HG02588 (cell line): ENCODE measurements around the gene NPAS4.
"Not testable (repeated sequence)": the region's sequence is repeated elsewhere in the genome, so short reads cannot be mapped to it uniquely, and the experiment has no call there.

Source experiments
- ATAC-seq: cut with Tn5 transposase; IDR thresholded peaks from one replicate; pipeline ENCODE4 v1.9.1; 2021; ENCODE audit warnings: mild to moderate bottlenecking, moderate library complexity; ENCODE audit not compliant: unreplicated experiment

The NPAS4 gene

GRCh38 chr11:66420671-66421476, at the start of gene NPAS4:
Gene NPAS4, plus strand, starts transcription at chr11:66421035. Its CDS starts 145 bp downstream, at chr11:66421180.
- no peak for ATAC-seq

- peak; percentile 64 for ATAC-seq
Measured at GRCh38 chr11:66371627-66372415, 49.0 kb upstream of the NPAS4 start, which contains the start of gene SLC29A2. Gene SLC29A2, minus strand, starts transcription at chr11:66371760. Its CDS starts 169 bp downstream, at chr11:66371591.

- ATAC-seq = no peak
Measured at GRCh38 chr11:66373265-66373664, 47.6 kb upstream of the NPAS4 start.

- ATAC-seq = not testable (repeated sequence)
Measured at GRCh38 chr11:66373690-66374287, 47.0 kb upstream of the NPAS4 start.

- ATAC-seq = not testable (repeated sequence)
Measured at GRCh38 chr11:66380264-66380663, 40.6 kb upstream of the NPAS4 start.

- not testable (repeated sequence) for ATAC-seq
Measured at GRCh38 chr11:66384316-66384715, 36.5 kb upstream of the NPAS4 start.

- no peak for ATAC-seq
Measured at GRCh38 chr11:66386171-66387069, 34.4 kb upstream of the NPAS4 start.

GRCh38 chr11:66388780-66389386, 32.0 kb upstream of the NPAS4 start:
- ATAC-seq = no peak

GRCh38 chr11:66391322-66391721, 29.5 kb upstream of the NPAS4 start:
- no peak for ATAC-seq

GRCh38 chr11:66393954-66394353, 26.9 kb upstream of the NPAS4 start:
- ATAC-seq = no peak

GRCh38 chr11:66407651-66408050, 13.2 kb upstream of the NPAS4 start:
- ATAC-seq = no peak

GRCh38 chr11:66408488-66409214, 12.2 kb upstream of the NPAS4 start:
- ATAC-seq = peak; percentile 51

GRCh38 chr11:66409226-66409625, 11.6 kb upstream of the NPAS4 start:
- ATAC-seq = no peak

GRCh38 chr11:66410191-66410590, 10.6 kb upstream of the NPAS4 start:
- ATAC-seq = no peak

- no peak for ATAC-seq
Measured at GRCh38 chr11:66411323-66411722, 9.5 kb upstream of the NPAS4 start.

- ATAC-seq = no peak
Measured at GRCh38 chr11:66412110-66412509, 8.7 kb upstream of the NPAS4 start.

GRCh38 chr11:66413167-66413566, 7.7 kb upstream of the NPAS4 start:
- ATAC-seq = no peak

- no peak for ATAC-seq
Measured at GRCh38 chr11:66414120-66414934, 6.5 kb upstream of the NPAS4 start.

GRCh38 chr11:66415423-66415822, 5.4 kb upstream of the NPAS4 start:
- no peak for ATAC-seq
